Hematopoietic multipotent progenitor cell treated with erythropoietin and hydrocortisone succinate and interleukin-3 and kit ligand, for 15 days (in vitro differentiated cells): ENCODE results near the gene GMEB2.
A peak's percentile ranks its signal among the peaks of the same experiment; 100 is the strongest.
"Not testable (repeated sequence)": the region's sequence is repeated elsewhere in the genome, so short reads cannot be mapped to it uniquely, and the experiment has no call there.

Source experiments
- DNase-seq: peaks from one replicate; pipeline ENCODE4 v3.0.0-alpha.2; 2015; ENCODE audit warnings: low spot score

GMEB2 gene

GRCh38 chr20:63657260-63657936, 30.5 kb upstream of the GMEB2 start:
- no peak for DNase-seq

- DNase-seq, result no peak
Observed at GRCh38 chr20:63656451-63656850, 29.6 kb upstream of the GMEB2 start.

GRCh38 chr20:63655249-63655648, 28.3 kb upstream of the GMEB2 start:
- DNase-seq, result no peak

GRCh38 chr20:63653974-63654668, 27.2 kb upstream of the GMEB2 start:
- no peak for DNase-seq

- DNase-seq, result peak; percentile 28
Observed at GRCh38 chr20:63653041-63653973, 26.4 kb upstream of the GMEB2 start, which contains the start of gene STMN3. STMN3 (minus strand) TSS chr20:63653424; CDS start chr20:63653345, 79 bp downstream.

DNA sequence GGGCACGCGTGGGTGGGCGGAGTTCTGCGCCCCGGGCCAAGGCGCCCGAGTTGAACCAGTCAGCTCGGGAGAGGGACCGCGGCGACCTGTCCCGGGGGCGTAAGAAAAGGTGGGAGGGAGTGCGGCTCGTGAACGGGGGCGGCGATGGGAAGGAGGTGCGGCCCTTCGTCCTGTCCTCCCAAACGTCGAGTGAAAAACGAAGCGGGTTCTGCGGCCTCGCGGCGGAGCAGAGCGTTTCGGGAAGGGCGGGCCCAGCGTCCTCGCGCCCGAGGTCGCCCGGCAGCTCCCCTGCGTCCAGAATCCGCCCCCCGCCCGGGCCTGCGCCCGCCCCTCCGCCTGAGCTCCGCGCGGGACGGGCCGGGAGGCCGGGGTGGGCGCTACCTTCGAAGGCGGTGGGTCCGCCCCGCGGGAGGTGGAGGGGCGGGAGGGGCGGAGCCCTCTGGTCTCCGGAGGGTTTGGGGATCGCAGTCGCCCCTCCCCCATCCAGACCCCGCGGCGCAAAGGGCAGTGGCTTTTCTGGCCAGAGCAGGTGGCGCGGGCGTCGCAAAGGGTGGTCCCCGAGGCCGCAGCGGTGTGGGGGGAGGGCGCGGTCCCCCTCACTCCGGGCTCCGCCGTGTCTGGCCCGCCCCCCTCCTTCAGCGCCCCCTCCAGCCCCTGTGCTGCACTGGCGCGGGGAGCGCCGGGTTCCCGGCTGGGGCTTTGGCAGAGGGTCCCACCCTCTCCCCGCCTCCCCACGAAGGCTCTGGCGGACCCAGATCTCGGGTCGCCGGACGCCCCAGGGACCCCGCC, 25.5 kb upstream of the GMEB2 start:
- DNase-seq, result no peak

- no peak for DNase-seq
Observed at GRCh38 chr20:63651942-63652191, 25.0 kb upstream of the GMEB2 start.

DNA sequence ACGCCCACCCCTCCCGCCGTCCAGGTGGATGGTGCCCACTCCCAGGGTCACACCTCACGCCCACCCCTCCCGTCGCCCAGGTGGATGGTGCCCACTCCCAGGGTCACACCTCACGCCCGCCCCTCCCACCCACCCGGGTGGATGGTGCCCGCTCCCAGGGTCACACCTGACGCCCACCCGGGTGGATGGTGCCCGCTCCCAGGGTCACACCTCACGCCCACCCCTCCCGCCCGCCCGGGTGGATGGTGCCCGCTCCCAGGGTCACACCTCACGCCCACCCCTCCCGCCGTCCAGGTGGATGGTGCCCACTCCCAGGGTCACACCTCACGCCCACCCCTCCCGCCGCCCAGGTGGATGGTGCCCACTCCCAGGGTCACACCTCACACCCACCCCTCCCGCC, 23.6 kb upstream of the GMEB2 start:
- not testable (repeated sequence) for DNase-seq

GRCh38 chr20:63648895-63649589, 22.1 kb upstream of the GMEB2 start:
- DNase-seq, result no peak

DNA sequence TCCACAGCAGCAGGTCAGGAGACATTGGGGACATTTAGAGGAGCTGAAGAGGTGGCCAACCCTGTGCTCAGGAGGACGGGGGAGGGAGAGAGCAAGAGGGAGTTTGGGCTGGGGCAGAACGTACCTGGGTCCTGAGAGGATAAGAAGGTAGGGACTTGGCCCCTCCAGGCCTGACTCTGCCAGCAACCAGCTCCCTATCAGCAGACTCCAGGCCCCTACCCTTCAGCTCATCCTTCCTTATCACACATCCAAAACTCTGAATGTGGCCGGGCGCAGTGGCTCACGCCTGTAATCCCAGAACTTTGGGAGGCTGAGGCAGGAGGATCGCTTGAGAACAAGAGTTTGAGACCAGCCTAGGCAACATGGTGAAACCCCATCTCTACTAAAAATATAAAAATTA, 21.3 kb upstream of the GMEB2 start:
- DNase-seq, result no peak

DNA sequence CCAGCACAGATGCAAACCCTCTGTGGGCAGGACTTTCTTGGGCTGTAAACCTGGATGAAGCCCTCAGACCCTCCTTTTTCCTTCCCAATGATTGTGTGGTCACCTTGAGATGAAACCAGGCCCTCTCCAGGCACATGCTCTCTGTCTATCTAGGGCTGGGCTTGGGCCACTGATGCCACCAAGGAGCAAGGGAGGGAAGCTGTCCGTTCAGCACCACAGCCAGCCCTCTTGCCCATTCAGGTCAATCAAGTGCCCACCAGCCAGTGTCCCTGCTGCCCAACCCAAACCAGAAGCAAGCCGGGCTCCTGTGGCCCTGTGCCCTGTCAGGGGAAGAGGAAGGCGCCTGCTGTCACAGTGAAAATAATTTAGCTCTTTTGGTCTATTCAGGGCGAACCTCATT, 18.3 kb upstream of the GMEB2 start:
- no peak for DNase-seq

- DNase-seq, result no peak
Observed at GRCh38 chr20:63643946-63644345, 17.0 kb upstream of the GMEB2 start.

- DNase-seq, result no peak
Observed at GRCh38 chr20:63643499-63643898, 16.6 kb upstream of the GMEB2 start.

DNA sequence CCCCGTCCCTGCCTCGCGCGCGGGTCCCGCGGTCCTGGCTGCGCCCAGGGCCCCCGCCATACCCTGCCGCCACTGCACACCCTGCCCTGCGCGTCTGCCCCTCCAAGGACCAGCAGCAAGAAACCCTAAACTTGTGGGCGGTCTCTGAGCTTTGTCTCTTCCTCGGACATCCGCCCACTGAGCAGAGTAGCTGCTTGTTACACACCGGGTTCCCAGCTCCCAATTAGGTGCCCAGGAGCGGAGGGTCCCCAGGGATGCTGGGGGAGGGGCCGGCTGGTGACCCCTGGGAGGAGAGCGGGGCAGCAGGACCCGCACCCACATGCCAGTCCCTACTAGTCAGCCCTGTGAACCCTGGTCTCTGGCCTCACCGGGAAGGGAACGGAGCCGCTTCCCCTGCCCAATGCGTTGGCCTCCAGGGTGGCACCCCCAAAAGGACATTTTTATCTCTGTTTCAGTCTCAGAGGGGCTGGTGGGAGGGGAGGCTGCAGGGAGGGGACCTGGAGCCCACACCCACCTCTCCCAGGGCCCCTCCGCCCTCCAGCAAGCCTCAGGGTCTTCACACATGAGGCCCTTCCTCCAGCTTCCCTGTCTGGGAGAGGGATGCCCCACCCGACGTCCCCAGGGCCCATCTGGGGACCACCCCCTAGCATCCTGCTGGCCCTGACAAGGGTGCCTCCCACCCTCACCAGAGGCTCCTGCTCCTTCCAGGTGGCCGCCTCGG, 15.8 kb upstream of the GMEB2 start:
- no peak for DNase-seq

GRCh38 chr20:63641792-63642523, 15.1 kb upstream of the GMEB2 start:
- DNase-seq, result peak; percentile 80

- DNase-seq, result no peak
Observed at GRCh38 chr20:63641146-63641791, 14.4 kb upstream of the GMEB2 start.

DNA sequence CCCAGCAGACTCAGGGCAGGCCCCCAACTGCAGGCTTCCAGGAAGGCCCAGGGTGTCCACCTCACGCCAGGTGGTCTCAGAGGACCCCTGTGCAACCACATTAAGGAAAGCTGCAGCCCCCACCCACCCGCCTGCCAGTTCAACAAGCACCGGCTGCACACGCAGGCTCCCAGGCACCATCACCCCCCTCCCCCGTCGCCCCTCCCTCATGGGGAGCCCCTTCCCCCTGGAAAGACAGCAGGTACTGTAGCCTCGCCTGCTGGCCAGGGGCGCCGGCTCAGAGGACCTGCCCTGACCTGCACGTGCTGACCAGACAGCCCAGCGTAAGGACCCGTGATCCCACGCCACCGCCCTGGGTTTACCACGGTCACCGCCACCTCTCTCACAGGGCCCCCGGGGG, 13.8 kb upstream of the GMEB2 start:
- not testable (repeated sequence) for DNase-seq

DNA sequence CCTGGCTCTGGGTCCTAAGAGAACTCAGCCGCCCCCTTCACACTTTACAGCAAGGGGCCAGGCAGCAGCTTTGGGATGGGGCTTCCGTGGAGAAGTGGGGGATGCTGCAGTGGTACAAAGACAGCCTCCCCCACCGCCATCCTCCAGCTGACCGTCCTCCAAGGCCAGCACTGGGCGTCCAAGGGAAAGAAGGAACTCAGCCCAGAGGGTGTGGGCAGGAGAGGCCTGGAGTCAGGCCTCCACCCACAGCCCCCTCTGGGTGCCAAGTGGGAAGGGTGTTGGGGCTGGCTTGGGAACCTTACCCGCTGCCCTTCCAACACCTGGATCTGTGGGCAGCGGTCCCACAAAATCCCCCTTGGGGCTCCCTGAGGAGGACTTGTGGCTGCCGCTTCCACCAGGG, 13.2 kb upstream of the GMEB2 start:
- DNase-seq, result no peak

- no peak for DNase-seq
Observed at GRCh38 chr20:63639093-63639975, 12.4 kb upstream of the GMEB2 start.
